Activated T-cell treated with anti-CD3 and anti-CD28 coated beads, Interleukin-2, amount 50 U/mL, for 4 hours (primary cell): Measurements from ENCODE around the gene CCDC138. TPM values are rescaled to one million over a fixed set of nuclear protein-coding genes. Genes with fewer than 3 reads are reported as not detected.

ENCODE experiments used
- ATAC-seq, 2 donors: fragments of 200-7000 bp; cut with Tn5 transposase; one replicate each; pipeline ENCODE4 v1.10.0; 2021
- DNase-seq: peaks from one replicate; pipeline ENCODE4 v3.0.0-alpha.2; 2020
- H3K27me3 Mint-ChIP-seq: one replicate; pipeline ENCODE4 v1.8.0; 2021; ENCODE audit warnings: low read depth, mixed read lengths
- H3K36me3 Mint-ChIP-seq: one replicate; pipeline ENCODE4 v1.8.0; 2022; ENCODE audit warnings: mixed read lengths; ENCODE audit not compliant: insufficient read depth
- H3K4me1 Mint-ChIP-seq: one replicate; pipeline ENCODE4 v1.8.0; 2021; ENCODE audit warnings: low read depth, mixed read lengths
- H3K4me3 Mint-ChIP-seq: one replicate; pipeline ENCODE4 v1.8.0; 2021; ENCODE audit warnings: mild to moderate bottlenecking, moderate library complexity, mixed read lengths
- H3K9me3 Mint-ChIP-seq: one replicate; pipeline ENCODE4 v1.8.0; 2021; ENCODE audit warnings: mixed read lengths
- total RNA-seq, 3 donors: library from RNA; stranded (reverse); gene quantifications; one replicate each; pipeline ENCODE4 v1.2.1, GENCODE V29; 2021

Gene CCDC138
- total RNA-seq, 3 donors from 2014 or later = 12.6 to 14.4 (median 12.7) TPM

GRCh38 chr2:108845923-108846322 lies 59.4 kb downstream of the CCDC138 start:
- no peak overlapping the region for H3K4me3 Mint-ChIP-seq
- H3K27me3 Mint-ChIP-seq = no peaks in the 10 kb centered on the region
- ATAC-seq (no peak), DNase-seq (no peak)
- no peaks in the 10 kb centered on the region for H3K4me1 Mint-ChIP-seq
- H3K36me3 Mint-ChIP-seq = peaks cover 18% of the 10 kb centered on the region
- peaks cover 4% of the 10 kb centered on the region for H3K9me3 Mint-ChIP-seq

GRCh38 chr2:108847000-108847399 lies 60.4 kb downstream of the CCDC138 start:
- H3K4me3 Mint-ChIP-seq = no peak overlapping the region
- DNase-seq = no peak
- no peaks in the 10 kb centered on the region for H3K27me3 Mint-ChIP-seq
- ATAC-seq = no peak
- peaks cover 14% of the 10 kb centered on the region for H3K36me3 Mint-ChIP-seq
- no peaks in the 10 kb centered on the region for H3K4me1 Mint-ChIP-seq
- H3K9me3 Mint-ChIP-seq = no peaks in the 10 kb centered on the region

GRCh38 chr2:108852375-108852774 lies 65.8 kb downstream of the CCDC138 start:
- no peaks in the 10 kb centered on the region for H3K9me3 Mint-ChIP-seq
- H3K36me3 Mint-ChIP-seq = peaks cover 18% of the 10 kb centered on the region
- DNase-seq = no peak
- no peaks in the 10 kb centered on the region for H3K27me3 Mint-ChIP-seq
- ATAC-seq = no peak
- no peak overlapping the region for H3K4me3 Mint-ChIP-seq
- H3K4me1 Mint-ChIP-seq = peaks cover 2% of the 10 kb centered on the region

GRCh38 chr2:108853421-108853820 lies 66.8 kb downstream of the CCDC138 start:
- no peaks in the 10 kb centered on the region for H3K9me3 Mint-ChIP-seq
- peaks cover 2% of the 10 kb centered on the region for H3K4me1 Mint-ChIP-seq
- H3K27me3 Mint-ChIP-seq = no peaks in the 10 kb centered on the region
- DNase-seq (no peak), ATAC-seq (no peak)
- H3K36me3 Mint-ChIP-seq = peaks cover 16% of the 10 kb centered on the region
- H3K4me3 Mint-ChIP-seq = no peak overlapping the region

GRCh38 chr2:108854484-108854883 lies 67.9 kb downstream of the CCDC138 start:
- DNase-seq (no peak), ATAC-seq (no peak)
- no peak overlapping the region for H3K4me3 Mint-ChIP-seq
- H3K9me3 Mint-ChIP-seq = no peaks in the 10 kb centered on the region
- H3K4me1 Mint-ChIP-seq = peaks cover 2% of the 10 kb centered on the region
- H3K36me3 Mint-ChIP-seq = peaks cover 16% of the 10 kb centered on the region
- H3K27me3 Mint-ChIP-seq = no peaks in the 10 kb centered on the region

- no peak for ATAC-seq
- Mint-ChIP-seq H3K4me3 (no peak overlapping the region), H3K27me3 (no peaks in the 10 kb centered on the region), H3K36me3 (peaks cover 16% of the 10 kb centered on the region), H3K4me1 (peaks cover 2% of the 10 kb centered on the region), H3K9me3 (no peaks in the 10 kb centered on the region)
- DNase-seq = no peak
These were observed 68.6 kb downstream of the CCDC138 start for GRCh38 chr2:108855194-108855593.

GRCh38 chr2:108858894-108859293 lies 72.3 kb downstream of the CCDC138 start:
- Mint-ChIP-seq H3K4me1 (peaks cover 2% of the 10 kb centered on the region), H3K27me3 (no peaks in the 10 kb centered on the region), H3K9me3 (no peaks in the 10 kb centered on the region), H3K36me3 (peaks cover 2% of the 10 kb centered on the region), H3K4me3 (no peak overlapping the region)
- DNase-seq (no peak), ATAC-seq (no peak)

GRCh38 chr2:108866041-108866440 lies 79.5 kb downstream of the CCDC138 start:
- H3K4me3 Mint-ChIP-seq = no peak overlapping the region
- DNase-seq (no peak), ATAC-seq (no peak)
- no peaks in the 10 kb centered on the region for H3K27me3 Mint-ChIP-seq
- H3K9me3 Mint-ChIP-seq = peaks cover 19% of the 10 kb centered on the region
- no peaks in the 10 kb centered on the region for H3K4me1 Mint-ChIP-seq
- peaks cover 28% of the 10 kb centered on the region for H3K36me3 Mint-ChIP-seq

GRCh38 chr2:108868911-108869310 lies 82.3 kb downstream of the CCDC138 start:
- H3K27me3 Mint-ChIP-seq = no peaks in the 10 kb centered on the region
- no peak overlapping the region for H3K4me3 Mint-ChIP-seq
- H3K4me1 Mint-ChIP-seq = no peaks in the 10 kb centered on the region
- ATAC-seq (no peak), DNase-seq (no peak)
- peaks cover 35% of the 10 kb centered on the region for H3K36me3 Mint-ChIP-seq
- H3K9me3 Mint-ChIP-seq = peaks cover 24% of the 10 kb centered on the region

DNA sequence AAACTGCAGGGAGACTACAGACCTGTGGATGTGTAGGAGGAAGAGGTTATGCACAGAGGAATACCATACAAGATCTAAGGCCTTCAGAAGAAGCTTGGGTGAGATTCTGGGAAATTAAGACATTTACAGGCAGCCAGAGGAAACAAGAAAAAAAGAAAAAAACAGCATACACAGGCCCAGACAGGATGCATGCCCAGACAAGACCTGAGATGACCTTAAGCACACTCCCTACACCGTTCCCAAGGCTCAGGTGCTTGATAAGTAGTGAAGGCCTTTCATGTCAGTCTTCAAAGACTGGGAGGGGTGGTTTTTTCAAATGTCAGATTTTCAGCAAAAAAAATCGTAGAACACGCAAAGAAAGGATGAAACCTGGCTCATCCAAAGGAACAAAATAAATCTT lies 83.0 kb downstream of the CCDC138 start:
- Mint-ChIP-seq H3K27me3 (no peaks in the 10 kb centered on the region), H3K4me1 (no peaks in the 10 kb centered on the region), H3K36me3 (peaks cover 35% of the 10 kb centered on the region), H3K9me3 (peaks cover 24% of the 10 kb centered on the region), H3K4me3 (no peak overlapping the region)
- ATAC-seq (no peak), DNase-seq (no peak)

GRCh38 chr2:108870069-108870644 lies 83.6 kb downstream of the CCDC138 start:
- Mint-ChIP-seq H3K36me3 (peaks cover 35% of the 10 kb centered on the region), H3K27me3 (no peaks in the 10 kb centered on the region), H3K9me3 (peaks cover 24% of the 10 kb centered on the region), H3K4me3 (no peak overlapping the region), H3K4me1 (no peaks in the 10 kb centered on the region)
- ATAC-seq (no peak), DNase-seq (no peak)

GRCh38 chr2:108877506-108877905 lies 90.9 kb downstream of the CCDC138 start:
- DNase-seq = no peak
- Mint-ChIP-seq H3K36me3 (peaks cover 7% of the 10 kb centered on the region), H3K9me3 (peaks cover 18% of the 10 kb centered on the region), H3K4me1 (no peaks in the 10 kb centered on the region), H3K4me3 (no peak overlapping the region), H3K27me3 (no peaks in the 10 kb centered on the region)
- ATAC-seq = no peak

DNA sequence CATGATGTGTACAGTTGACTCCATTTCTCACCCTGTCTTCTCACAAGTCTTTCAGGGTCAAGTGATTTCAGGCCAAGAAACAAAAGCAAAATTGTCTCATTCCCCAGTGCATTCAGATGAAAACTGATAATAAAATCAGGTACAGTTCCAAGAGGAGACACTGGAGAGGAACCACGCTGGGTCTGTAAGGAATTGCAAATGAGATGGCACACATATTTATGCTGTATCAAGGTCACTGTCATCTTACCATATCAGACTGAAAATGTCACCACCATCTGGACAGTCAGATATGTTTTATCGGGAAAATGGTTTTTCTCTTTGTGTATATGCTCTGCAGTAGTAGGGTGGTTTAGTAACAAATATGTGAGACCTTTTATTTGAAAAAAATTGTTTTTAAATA lies 91.7 kb downstream of the CCDC138 start:
- H3K27me3 Mint-ChIP-seq = no peaks in the 10 kb centered on the region
- H3K4me1 Mint-ChIP-seq = no peaks in the 10 kb centered on the region
- H3K9me3 Mint-ChIP-seq = peaks cover 21% of the 10 kb centered on the region
- H3K36me3 Mint-ChIP-seq = peaks cover 7% of the 10 kb centered on the region
- DNase-seq (no peak), ATAC-seq (no peak)
- no peak overlapping the region for H3K4me3 Mint-ChIP-seq

- Mint-ChIP-seq H3K9me3 (peaks cover 55% of the 10 kb centered on the region), H3K4me3 (no peak overlapping the region), H3K27me3 (no peaks in the 10 kb centered on the region), H3K36me3 (no peaks in the 10 kb centered on the region), H3K4me1 (no peaks in the 10 kb centered on the region)
- ATAC-seq (no peak), DNase-seq (no peak)
These were observed 98.0 kb downstream of the CCDC138 start for GRCh38 chr2:108884619-108885018.

- no peak overlapping the region for H3K4me3 Mint-ChIP-seq
- peaks cover 60% of the 10 kb centered on the region for H3K9me3 Mint-ChIP-seq
- H3K27me3 Mint-ChIP-seq = no peaks in the 10 kb centered on the region
- H3K36me3 Mint-ChIP-seq = peaks cover 27% of the 10 kb centered on the region
- DNase-seq (no peak), ATAC-seq (no peak)
- no peaks in the 10 kb centered on the region for H3K4me1 Mint-ChIP-seq
These were observed 103.3 kb downstream of the CCDC138 start for GRCh38 chr2:108889907-108890306.

DNA sequence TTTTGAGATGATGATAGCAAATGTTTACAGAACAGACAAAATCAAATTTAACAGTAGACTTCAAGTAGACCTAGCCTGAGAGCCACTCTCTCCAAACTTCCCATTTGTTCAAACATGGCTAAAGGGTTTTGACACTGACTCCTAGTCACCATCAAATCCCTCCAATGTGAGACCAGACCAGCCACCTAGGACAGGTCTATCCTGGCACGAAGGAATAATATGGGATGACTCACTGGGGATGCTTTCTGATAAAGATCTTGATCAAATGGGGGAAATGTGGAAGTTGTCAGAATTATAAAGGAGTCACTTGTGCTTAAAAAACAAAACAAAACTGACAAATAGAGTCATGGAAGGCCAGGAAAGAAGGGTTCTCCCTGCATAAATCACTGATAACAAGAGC lies 106.7 kb downstream of the CCDC138 start:
- ATAC-seq (no peak), DNase-seq (no peak)
- Mint-ChIP-seq H3K4me1 (no peaks in the 10 kb centered on the region), H3K27me3 (no peaks in the 10 kb centered on the region), H3K36me3 (peaks cover 42% of the 10 kb centered on the region), H3K9me3 (peaks cover 39% of the 10 kb centered on the region), H3K4me3 (no peak overlapping the region)
